Spleen (tissue), 7 donors: ENCODE measurements around the gene PARVB.

Experiments used
- POLR2A ChIP-seq, 3 donors: fragments of 450-650 bp; IDR thresholded peaks; one replicate each; pipeline ENCODE4 v1.5.1; 2017; ENCODE audit warnings: antibody characterized with exemption in 3 of 3, mild to moderate bottlenecking in 1 of 3
- POLR2AphosphoS5 ChIP-seq, 3 donors: sonication (generic); formaldehyde crosslinking; IDR thresholded peaks; one replicate each; pipeline ENCODE4 v1.5.1; 2017; ENCODE audit warnings: antibody characterized with exemption in 3 of 3
- TF ChIP-seq, protein P1 (sequence below), 11 experiments: fragments of 200-600 bp in 7 of 11; fragments of 450-650 bp in 4 of 11; sonication (generic) in 4 of 11; IDR thresholded peaks in 8 of 11; conservative IDR thresholded peaks in 3 of 11; 1 replicate in 7 of 11; 2 replicates in 4 of 11; pipeline versions ENCODE4 v1.4.0 to v1.8.0; 2016 to 2021; ENCODE audit warnings: antibody characterized with exemption in 11 of 11, inconsistent platforms in 4 of 11, mild to moderate bottlenecking in 1 of 11
- donor health status: DM: no; HTN: no; CAD: no; lungs with moderate emphysema.
- donor health status: DM: no; HTN: no; CAD: no.
- donor health status: DM: no; HTN: no; CAD: no.

GRCh38 chr22:44192816-44193534 lies 168.9 kb downstream of the PARVB start:
- TF ChIP-seq, protein P1, sequence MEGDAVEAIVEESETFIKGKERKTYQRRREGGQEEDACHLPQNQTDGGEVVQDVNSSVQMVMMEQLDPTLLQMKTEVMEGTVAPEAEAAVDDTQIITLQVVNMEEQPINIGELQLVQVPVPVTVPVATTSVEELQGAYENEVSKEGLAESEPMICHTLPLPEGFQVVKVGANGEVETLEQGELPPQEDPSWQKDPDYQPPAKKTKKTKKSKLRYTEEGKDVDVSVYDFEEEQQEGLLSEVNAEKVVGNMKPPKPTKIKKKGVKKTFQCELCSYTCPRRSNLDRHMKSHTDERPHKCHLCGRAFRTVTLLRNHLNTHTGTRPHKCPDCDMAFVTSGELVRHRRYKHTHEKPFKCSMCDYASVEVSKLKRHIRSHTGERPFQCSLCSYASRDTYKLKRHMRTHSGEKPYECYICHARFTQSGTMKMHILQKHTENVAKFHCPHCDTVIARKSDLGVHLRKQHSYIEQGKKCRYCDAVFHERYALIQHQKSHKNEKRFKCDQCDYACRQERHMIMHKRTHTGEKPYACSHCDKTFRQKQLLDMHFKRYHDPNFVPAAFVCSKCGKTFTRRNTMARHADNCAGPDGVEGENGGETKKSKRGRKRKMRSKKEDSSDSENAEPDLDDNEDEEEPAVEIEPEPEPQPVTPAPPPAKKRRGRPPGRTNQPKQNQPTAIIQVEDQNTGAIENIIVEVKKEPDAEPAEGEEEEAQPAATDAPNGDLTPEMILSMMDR (IDR thresholded peaks at IDR 0.05 in 8 of 11, conservative IDR thresholded peaks at IDR 0.05 in 3 of 11): no peak
- TF ChIP-seq POLR2AphosphoS5 (IDR thresholded peaks at IDR 0.05) (peak in 1 of 3 donors; percentile 46), POLR2A (IDR thresholded peaks at IDR 0.05) (no peak)
